ENCODE measurements around the gene MDH1B.

DNA sequence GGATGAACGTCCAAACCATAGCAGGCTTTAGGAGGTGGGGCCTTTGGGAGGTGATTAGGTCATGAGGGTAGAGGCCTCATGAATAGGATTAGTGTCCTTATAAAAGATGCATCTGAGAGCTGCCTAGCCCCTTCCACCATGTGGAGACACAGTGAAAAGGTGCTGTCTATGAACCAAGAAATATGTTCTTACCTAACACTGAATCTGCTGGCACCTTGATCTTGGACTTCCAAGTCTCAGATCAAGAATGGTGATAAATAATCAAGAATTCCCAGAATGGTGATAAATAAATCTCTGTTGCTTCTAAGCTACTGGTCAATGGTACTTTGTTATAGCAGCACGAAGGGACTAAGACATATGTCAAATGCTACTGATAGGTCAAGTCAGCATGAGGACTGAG, 31.8 kb downstream of the MDH1B start:
- TF ChIP-seq, protein P1, sequence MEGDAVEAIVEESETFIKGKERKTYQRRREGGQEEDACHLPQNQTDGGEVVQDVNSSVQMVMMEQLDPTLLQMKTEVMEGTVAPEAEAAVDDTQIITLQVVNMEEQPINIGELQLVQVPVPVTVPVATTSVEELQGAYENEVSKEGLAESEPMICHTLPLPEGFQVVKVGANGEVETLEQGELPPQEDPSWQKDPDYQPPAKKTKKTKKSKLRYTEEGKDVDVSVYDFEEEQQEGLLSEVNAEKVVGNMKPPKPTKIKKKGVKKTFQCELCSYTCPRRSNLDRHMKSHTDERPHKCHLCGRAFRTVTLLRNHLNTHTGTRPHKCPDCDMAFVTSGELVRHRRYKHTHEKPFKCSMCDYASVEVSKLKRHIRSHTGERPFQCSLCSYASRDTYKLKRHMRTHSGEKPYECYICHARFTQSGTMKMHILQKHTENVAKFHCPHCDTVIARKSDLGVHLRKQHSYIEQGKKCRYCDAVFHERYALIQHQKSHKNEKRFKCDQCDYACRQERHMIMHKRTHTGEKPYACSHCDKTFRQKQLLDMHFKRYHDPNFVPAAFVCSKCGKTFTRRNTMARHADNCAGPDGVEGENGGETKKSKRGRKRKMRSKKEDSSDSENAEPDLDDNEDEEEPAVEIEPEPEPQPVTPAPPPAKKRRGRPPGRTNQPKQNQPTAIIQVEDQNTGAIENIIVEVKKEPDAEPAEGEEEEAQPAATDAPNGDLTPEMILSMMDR (IDR thresholded peaks at IDR 0.05) = no peak
- TF ChIP-seq POLR2A (IDR thresholded peaks at IDR 0.05) (no peak), POLR2AphosphoS5 (IDR thresholded peaks at IDR 0.05; ENCODE audit: insufficient read depth in 1 of 2, low read depth in 1 of 2) (no peak)

All from vagina (tissue), 2 donors.